ENCODE data around the gene AK3.

- no peak for TF ChIP-seq EGR1 (IDR thresholded peaks at IDR 0.05)
- no peak for TF ChIP-seq MAX (IDR thresholded peaks at IDR 0.05)
- no peak for TF ChIP-seq CREB1 (IDR thresholded peaks at IDR 0.05; ENCODE audit: low read depth)
- TF ChIP-seq NFIC (IDR thresholded peaks at IDR 0.05) = no peak
- no peak for TF ChIP-seq RAD21 (IDR thresholded peaks at IDR 0.05; ENCODE audit: low read depth)
These were observed 63.6 kb downstream of the AK3 start for GRCh38 chr9:4677392-4677791.

All from Ishikawa (cell line).